Measurements from ENCODE around the gene PPP1R26.

Gene PPP1R26

DNA sequence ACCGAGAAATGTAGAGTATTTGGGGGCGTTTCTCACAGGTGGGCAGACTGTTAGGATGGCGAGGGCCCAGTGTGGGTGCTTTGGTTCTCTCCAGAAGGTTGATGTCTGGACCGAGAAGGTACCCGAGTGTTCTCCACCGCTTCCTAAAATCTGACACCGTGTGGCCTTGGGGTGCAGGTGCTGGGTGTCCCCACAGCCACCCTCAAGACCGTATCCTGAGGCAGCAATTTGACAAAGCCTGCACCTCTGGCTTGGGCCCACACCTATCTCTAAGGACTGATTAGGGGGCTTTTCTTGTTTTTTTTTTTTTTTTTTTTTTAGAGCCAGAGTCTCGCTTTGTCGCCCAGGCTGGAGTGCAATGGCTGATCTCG is 1.3 kb downstream of the PPP1R26 start:
- TF ChIP-seq CTCF (conservative IDR thresholded peaks at IDR 0.05) (no peak), ZFX (IDR thresholded peaks at IDR 0.05) (no peak)
- peak overlapping the region; percentile 80 for H3K27ac ChIP-seq

- TF ChIP-seq CTCF (conservative IDR thresholded peaks at IDR 0.05) (no peak), ZFX (IDR thresholded peaks at IDR 0.05) (no peak)
- no peak overlapping the region for H3K27ac ChIP-seq
Observed at GRCh38 chr9:135482015-135482754, 2.6 kb downstream of the PPP1R26 start.

- TF ChIP-seq CTCF (conservative IDR thresholded peaks at IDR 0.05) (no peak), ZFX (IDR thresholded peaks at IDR 0.05) (no peak)
- H3K27ac ChIP-seq, result no peak overlapping the region
Observed at GRCh38 chr9:135484460-135485277, 5.1 kb downstream of the PPP1R26 start.

DNA sequence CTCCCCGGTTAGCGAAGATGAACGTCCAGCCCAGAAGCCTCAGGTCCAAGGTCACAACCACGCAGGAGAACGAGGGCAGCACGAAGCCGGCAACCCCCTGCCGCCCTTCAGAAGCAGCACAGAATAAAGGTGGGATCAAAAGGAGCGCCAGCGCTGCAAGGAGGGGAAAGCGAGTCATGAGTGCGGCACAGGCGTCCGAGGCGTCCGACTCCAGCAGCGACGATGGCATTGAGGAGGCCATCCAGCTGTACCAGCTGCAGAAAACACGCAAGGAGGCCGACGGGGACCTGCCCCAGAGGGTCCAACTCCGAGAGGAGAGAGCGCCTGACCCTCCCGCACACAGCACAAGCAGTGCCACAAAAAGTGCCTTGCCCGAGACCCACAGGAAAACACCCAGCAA is 5.8 kb downstream of the PPP1R26 start:
- TF ChIP-seq ZFX (IDR thresholded peaks at IDR 0.05) (no peak), CTCF (conservative IDR thresholded peaks at IDR 0.05) (no peak)
- no peak overlapping the region for H3K27ac ChIP-seq

DNA sequence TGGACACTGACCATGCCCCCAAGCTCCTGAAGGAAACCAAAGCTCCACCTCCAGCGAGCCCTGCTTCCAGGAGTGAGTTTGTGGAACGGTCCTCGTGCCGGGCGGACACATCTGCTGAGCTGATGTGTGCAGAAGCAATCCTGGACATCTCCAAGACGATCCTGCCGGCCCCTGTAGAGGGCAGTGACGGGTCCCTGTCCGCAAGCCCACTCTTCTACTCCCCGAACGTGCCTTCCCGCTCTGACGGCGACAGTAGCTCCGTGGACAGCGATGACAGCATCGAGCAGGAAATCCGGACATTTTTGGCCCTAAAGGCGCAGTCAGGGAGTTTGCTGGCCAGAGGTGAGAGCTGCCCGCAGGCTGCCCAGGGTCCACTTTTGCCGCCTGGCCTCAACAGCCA is 6.2 kb downstream of the PPP1R26 start:
- TF ChIP-seq CTCF (conservative IDR thresholded peaks at IDR 0.05) (no peak), ZFX (IDR thresholded peaks at IDR 0.05) (no peak)
- no peak overlapping the region for H3K27ac ChIP-seq

- no peak overlapping the region for H3K27ac ChIP-seq
- no peak for TF ChIP-seq CTCF (conservative IDR thresholded peaks at IDR 0.05)
- TF ChIP-seq ZFX (IDR thresholded peaks at IDR 0.05), result no peak
Observed at GRCh38 chr9:135486267-135487065, 6.9 kb downstream of the PPP1R26 start.

Data from C4-2B (cell line).